CD4-positive, alpha-beta T cell treated with Interleukin-4 for 4 hours (primary cell): Measurements from ENCODE around the gene TMEM72.

ENCODE experiments used
- DNase-seq: peaks from one replicate; pipeline ENCODE4 v3.0.0-alpha.2; 2020

The TMEM72 gene

DNA sequence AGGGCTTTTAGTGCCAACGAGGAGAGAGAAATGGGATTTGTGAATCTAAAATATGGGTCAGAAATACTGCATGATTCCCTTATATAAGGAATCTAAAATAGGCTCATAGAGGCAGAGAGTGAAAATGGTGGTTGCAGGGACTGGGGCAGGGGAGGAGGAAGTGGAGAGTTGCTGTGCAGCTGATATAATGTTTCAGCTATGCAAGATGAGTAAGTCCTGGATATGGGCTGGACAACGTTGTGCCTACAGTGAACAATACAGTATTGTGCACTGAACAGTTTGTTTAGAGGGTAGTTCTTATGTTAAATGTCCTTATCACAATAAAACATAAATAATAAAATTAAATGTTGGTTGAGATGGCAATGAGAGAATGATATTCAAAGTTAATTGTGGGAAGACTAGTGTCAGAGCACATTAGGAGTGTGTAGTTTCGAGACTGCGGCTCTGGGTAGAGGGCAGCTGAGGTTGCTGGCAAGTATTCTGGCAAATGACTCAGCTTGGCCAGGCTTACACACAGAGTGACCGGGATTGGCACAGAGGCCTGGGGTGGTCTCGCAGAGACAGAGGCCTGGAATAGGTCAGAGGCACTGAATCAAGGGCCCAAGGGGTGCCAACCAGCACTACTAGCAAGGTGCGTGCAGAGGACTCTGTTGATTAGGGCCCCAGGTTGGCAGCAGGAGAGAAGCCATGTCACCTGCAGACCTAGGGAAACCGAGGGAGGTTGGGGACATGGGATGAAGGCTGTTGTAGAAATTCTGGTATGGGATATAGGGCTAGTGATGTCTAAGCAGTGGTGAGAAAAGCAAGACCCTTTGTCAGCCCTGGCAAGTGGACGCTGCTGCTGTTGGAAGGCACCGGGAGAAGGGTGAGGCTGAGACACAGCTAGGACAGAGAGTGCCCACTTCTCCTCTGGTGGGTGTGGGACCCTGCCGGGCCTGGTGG, 70.3 kb downstream of the TMEM72 start:
- DNase-seq, result no peak

DNA sequence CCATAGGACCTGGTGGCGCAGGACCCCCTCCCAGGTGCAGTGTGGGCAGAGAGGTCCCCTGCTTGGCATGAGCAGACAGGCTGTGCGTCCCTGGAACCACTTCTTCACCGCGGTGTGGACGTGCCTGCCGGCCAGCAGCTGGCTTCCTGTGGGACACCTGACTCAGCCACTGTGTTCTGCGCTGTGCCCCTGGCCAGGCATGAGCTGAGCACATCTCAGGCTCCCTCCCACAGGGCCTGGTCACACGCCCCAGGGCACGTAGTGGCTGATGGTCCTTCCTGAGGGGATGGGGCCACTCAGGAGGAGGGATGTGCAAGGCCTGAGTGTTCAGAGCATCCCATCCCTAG, 71.0 kb downstream of the TMEM72 start:
- DNase-seq, result no peak

DNA sequence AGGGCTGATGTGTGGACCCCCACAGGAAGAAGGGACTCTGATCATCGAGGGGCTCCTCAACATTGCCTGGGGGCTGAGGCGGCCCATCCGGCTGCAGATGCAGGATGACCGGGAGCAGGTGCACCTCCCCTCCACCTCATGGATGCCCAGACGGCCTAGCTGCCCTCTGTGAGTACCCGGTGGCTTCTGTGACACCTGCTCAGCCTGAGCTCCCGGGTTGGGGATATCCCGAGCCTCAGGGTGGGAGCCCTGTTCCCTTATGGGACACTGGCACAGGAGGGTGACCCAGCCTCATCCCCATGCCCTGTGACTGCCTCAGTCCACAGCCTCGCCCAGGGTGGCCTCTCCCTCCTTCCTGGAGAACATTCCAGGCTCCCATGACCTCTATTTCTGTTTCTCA, 71.4 kb downstream of the TMEM72 start:
- no peak for DNase-seq

DNA sequence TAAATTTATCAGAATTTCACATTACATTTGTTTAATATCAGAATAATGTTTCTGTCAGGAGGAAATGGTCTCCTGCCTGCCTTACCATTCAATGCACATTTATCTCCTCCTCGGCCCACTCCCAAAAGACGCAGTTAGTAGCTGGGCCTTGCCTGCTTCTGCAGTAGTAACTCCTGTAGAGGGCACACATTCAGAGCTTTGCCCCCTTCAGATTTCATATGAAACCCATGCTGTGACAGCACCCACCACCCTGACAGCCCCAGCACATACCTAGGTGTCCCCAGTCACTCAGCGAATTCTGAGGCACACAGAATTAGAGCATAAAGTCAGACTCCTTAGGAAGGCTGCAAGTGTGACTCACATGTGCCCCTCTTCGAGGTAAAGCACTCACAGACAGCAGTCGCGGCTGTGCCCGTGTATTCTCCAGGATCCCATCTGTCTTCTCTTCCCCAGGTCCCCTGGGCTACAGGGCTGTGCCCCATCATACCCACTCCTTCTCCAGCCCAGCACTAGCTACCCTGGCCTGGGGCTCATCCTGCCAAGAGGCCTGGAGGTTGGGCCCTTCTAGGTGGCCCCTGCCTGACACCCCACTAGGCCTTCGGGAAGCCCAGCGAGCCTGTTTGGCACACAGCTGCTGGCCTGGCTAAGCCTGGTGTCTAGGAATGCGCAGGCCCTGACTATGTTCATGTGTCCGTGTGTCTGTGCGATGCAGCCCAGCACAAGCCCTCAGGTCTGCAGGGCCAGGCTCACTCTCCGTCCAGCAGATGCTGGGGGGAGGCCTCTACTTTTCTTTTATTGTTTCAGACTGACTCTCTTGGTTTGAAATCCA, 72.1 kb downstream of the TMEM72 start:
- DNase-seq, result no peak

DNA sequence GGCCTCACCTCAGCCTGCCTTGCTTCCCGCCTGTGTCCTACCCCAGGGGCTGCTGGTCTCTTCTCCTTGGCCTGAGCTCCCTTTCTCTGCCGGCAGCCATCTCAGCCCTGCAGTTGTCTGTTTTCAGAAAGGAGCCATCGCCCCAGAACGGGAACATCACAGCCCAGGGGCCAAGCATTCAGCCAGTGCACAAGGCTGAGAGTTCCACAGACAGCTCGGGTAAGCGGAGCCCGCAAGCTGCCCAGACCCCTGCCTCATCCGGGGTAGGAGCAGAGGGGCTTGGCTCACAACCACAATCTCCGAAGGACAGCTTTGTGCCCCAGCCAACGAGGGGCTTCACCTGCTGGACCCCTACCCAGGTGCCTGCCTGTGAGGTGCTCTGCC, 72.8 kb downstream of the TMEM72 start:
- no peak for DNase-seq

DNA sequence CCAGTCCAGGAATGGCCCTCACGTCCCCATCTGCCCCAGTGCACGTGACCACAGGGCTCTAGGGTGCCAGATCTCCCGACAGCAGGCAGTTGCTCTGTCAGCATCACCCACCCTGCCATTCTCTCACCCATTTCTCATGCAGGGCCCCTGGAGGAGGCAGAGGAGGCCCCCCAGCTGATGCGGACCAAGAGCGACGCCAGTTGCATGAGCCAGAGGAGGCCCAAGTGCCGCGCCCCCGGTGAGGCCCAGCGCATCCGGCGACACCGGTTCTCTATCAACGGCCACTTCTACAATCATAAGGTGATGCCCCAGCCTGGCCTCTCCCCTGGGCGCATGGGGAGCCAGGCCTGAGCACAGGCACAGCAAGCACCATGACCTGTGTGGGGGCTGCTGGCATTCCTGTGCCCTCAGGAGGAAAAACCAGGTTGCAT, 73.5 kb downstream of the TMEM72 start:
- DNase-seq, result no peak

DNA sequence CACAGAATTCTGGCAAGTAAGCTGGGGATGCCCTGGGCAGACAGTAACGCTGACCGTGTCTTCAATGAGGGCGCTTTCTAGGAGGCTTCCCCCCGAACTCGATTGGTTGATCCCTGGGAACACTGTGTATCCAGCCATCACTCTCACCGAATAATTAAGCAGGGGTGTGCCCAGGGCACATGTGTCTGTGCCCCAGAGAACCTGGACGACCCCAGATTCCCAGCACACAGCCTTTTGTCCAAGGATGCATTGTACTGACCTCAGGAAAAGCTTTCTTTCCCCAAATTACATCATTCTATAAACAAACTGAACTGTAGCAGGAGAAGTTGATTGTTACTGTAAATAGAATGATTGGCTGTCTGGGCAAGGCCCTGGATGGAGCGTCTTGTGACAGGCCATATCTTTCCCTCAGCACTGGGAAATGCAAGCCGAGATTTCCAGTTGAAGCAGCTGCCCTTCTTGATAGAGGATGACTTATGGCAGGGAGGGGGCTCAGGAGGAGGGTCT, 74.1 kb downstream of the TMEM72 start:
- DNase-seq, result no peak

DNA sequence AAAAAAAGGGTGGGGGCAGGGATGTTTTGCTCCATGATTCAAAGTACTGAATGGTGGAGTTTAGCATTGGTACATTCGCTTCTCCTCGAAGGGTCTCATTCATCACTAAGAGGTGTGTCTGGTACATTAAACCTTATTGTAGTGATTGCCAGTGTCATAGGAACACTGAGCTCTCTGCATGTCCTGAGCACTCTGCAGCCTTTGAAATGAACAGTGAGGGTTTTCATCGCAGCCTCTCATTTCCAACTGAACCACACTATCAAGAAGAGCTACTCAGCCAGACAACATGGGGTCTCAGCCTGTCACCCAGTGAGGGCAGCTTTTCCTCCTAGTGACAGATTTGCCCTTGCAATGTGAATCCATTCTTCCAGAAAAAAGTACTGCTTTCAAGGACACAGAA, 75.0 kb downstream of the TMEM72 start:
- DNase-seq, result no peak
